Hepatocyte (in vitro differentiated cells): ENCODE measurements around the gene SLC7A14.
"Not testable (repeated sequence)": the region's sequence is repeated elsewhere in the genome, so short reads cannot be mapped to it uniquely, and the experiment has no call there.

Experiments used
- EZH2 ChIP-seq: fragments of 200-600 bp; sonication (generic); IDR thresholded peaks from 2 replicates; pipeline ENCODE4 v1.6.1; 2016; ENCODE audit warnings: antibody characterized with exemption, mild to moderate bottlenecking, borderline replicate concordance
- EZH2phosphoT487 ChIP-seq: fragments of 200-600 bp; sonication (generic); IDR thresholded peaks from one replicate; pipeline ENCODE4 v1.6.1; 2018; ENCODE audit warnings: antibody characterized with exemption, mild to moderate bottlenecking, low read depth, moderate library complexity; ENCODE audit not compliant: unreplicated experiment, severe bottlenecking
- TF ChIP-seq, protein P1 (sequence below): fragments of 200-600 bp; sonication (generic); IDR thresholded peaks from 2 replicates; pipeline ENCODE4 v1.5.1; 2016; ENCODE audit warnings: antibody characterized with exemption, mild to moderate bottlenecking; ENCODE audit not compliant: poor library complexity

DNA sequence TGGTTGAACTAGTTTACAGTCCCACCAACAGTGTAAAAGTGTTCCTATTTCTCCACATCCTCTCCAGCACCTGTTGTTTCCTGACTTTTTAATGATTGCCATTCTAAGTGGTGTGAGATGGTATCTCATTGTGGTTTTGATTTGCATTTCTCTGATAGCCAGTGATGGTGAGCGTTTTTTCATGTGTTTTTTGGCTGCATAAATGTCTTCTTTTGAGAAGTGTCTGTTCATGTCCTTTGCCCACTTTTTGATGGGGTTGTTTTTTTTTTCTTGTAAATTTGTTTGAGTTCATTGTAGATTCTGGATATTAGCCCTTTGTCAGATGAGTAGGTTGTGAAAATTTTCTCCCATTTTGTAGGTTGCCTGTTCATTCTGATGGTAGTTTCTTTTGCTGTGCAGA is 18.3 kb downstream of the SLC7A14 start:
- TF ChIP-seq, protein P1, sequence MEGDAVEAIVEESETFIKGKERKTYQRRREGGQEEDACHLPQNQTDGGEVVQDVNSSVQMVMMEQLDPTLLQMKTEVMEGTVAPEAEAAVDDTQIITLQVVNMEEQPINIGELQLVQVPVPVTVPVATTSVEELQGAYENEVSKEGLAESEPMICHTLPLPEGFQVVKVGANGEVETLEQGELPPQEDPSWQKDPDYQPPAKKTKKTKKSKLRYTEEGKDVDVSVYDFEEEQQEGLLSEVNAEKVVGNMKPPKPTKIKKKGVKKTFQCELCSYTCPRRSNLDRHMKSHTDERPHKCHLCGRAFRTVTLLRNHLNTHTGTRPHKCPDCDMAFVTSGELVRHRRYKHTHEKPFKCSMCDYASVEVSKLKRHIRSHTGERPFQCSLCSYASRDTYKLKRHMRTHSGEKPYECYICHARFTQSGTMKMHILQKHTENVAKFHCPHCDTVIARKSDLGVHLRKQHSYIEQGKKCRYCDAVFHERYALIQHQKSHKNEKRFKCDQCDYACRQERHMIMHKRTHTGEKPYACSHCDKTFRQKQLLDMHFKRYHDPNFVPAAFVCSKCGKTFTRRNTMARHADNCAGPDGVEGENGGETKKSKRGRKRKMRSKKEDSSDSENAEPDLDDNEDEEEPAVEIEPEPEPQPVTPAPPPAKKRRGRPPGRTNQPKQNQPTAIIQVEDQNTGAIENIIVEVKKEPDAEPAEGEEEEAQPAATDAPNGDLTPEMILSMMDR: not testable (repeated sequence)
- TF ChIP-seq EZH2phosphoT487, EZH2: not testable (repeated sequence)
